K562 (cell line): ENCODE measurements around the gene ZNF862.

ENCODE experiments used
- COPS2 ChIP-seq: fragments of 450-650 bp; conservative IDR thresholded peaks from 2 replicates; pipeline ENCODE4 v1.6.1; 2016; ENCODE audit warnings: mild to moderate bottlenecking, moderate library complexity
- CREB1 ChIP-seq, 2 experiments: sonication (generic) in 1 of 2; formaldehyde crosslinking in 1 of 2; IDR thresholded peaks; 2 replicates each; pipeline versions ENCODE4 v1.6.1 to v1.8.0; 2012 to 2022; ENCODE audit warnings: inconsistent platforms in 1 of 2, mild to moderate bottlenecking in 1 of 2, missing genetic modification reagents in 1 of 2, moderate library complexity in 1 of 2
- CTCF ChIP-seq, 3 experiments: IDR thresholded peaks in 2 of 3; conservative IDR thresholded peaks in 1 of 3; 2 replicates each; pipeline ENCODE4 v1.5.1; 2011 to 2012; ENCODE audit warnings: low read length in 3 of 3, mild to moderate bottlenecking in 3 of 3, control low read depth in 2 of 3, improper control_type of control experiment in 1 of 3, inconsistent platforms in 1 of 3, low read depth in 1 of 3, mixed read lengths in 1 of 3, moderate library complexity in 1 of 3; ENCODE audit not compliant: insufficient read depth in 2 of 3
- DPF2 ChIP-seq: fragments of 450-650 bp; IDR thresholded peaks from 2 replicates; pipeline ENCODE4 v1.6.1; 2016
- HDAC6 ChIP-seq: IDR thresholded peaks from 2 replicates; pipeline ENCODE4 v1.6.1; 2012; ENCODE audit warnings: low read depth, mild to moderate bottlenecking, control low read depth, inconsistent platforms, low read length, moderate library complexity
- HNRNPH1 ChIP-seq: fragments of 200-400 bp; formaldehyde crosslinking; optimal IDR thresholded peaks from 2 replicates; pipeline ENCODE3; 2017; ENCODE audit warnings: low read depth, mild to moderate bottlenecking, low read length, moderate library complexity
- KAT8 ChIP-seq: fragments of 450-650 bp; IDR thresholded peaks from 2 replicates; pipeline ENCODE4 v1.6.1; 2016; ENCODE audit warnings: low read depth, mild to moderate bottlenecking
- MAX ChIP-seq: sonication (generic); formaldehyde crosslinking; IDR thresholded peaks from 2 replicates; pipeline ENCODE4 v1.9.0; 2022; ENCODE audit warnings: mild to moderate bottlenecking, missing genetic modification reagents
- POLR2A ChIP-seq: fragments of 450-650 bp; conservative IDR thresholded peaks from 2 replicates; pipeline ENCODE4 v1.6.1; 2016
- RBFOX2 ChIP-seq: fragments of 200-400 bp; formaldehyde crosslinking; IDR thresholded peaks from 2 replicates; pipeline ENCODE4 v1.6.1; 2017; ENCODE audit warnings: low read depth, mild to moderate bottlenecking, low read length, moderate library complexity
- SP2 ChIP-seq: IDR thresholded peaks from 2 replicates; pipeline ENCODE4 v1.6.1; 2011; ENCODE audit warnings: mild to moderate bottlenecking, low read depth, low read length, moderate library complexity; ENCODE audit not compliant: poor library complexity, severe bottlenecking; ENCODE audit errors: extremely low read depth
- TAF1 ChIP-seq: IDR thresholded peaks from 2 replicates; pipeline ENCODE4 v1.6.1; 2011; ENCODE audit warnings: mild to moderate bottlenecking, low read length, moderate library complexity; ENCODE audit not compliant: insufficient read depth, control insufficient read depth, severe bottlenecking; ENCODE audit errors: extremely low read depth
- ZNF780A ChIP-seq: fragments of 250-450 bp; sonication (Bioruptor Pico); IDR thresholded peaks from 2 replicates; pipeline ENCODE4 v1.5.0; 2021; ENCODE audit warnings: mild to moderate bottlenecking

- TF ChIP-seq HNRNPH1 (no peak), CTCF (IDR thresholded peaks at IDR 0.05 in 2 of 3, conservative IDR thresholded peaks at IDR 0.05 in 1 of 3; ENCODE audit: insufficient read depth in 2 of 3, low read depth in 1 of 3, low read length in 3 of 3) (peak; percentile 31 to 42 (median 41); a peak in 4 of 6 replicates), POLR2A (no peak), DPF2 (no peak), SP2 (no peak), CREB1 (IDR thresholded peaks at IDR 0.05) (no peak), CREB1 (CRISPR knock-in tag; IDR thresholded peaks at IDR 0.05) (no peak), ZNF780A (CRISPR knock-in tag) (no peak), TAF1 (no peak), HDAC6 (no peak), MAX (CRISPR knock-in tag) (no peak), COPS2 (no peak), RBFOX2 (no peak), KAT8 (no peak)
Observed at GRCh38 chr7:149850007-149850594, 11.9 kb downstream of the ZNF862 start.
